ENCODE measurements around the gene CXCL11. TPM values are rescaled to one million over a fixed set of nuclear protein-coding genes. Genes with fewer than 3 reads are reported as not detected.

CXCL11 gene
- total and polyA plus RNA-seq, 2 of the 13 experiments (the other 11 are each of a cell fraction or from before 2014, with no cell fraction given), result 0.08 TPM; not detected in 1

DNA sequence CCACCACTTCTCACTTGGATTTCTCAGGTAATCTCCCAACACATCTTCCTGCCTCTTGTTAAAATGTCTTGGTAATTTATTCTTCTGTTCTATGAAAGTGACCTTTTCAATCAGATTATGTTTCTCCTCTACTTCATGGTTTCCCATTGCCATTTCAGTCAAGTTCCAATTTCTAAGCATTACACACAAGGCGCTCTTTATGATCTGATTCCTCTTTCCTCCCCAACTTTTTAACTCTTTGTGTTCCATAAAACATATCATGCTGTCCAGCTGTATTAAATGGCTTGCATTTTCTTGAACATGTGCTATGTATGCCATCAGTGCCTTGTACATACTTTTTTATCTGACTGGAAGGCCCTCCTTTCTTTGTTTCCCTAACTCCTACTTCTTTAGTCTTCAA, 25.6 kb upstream of the CXCL11 start:
- TF ChIP-seq HNRNPUL1 (IDR thresholded peaks at IDR 0.05; ENCODE audit: low read depth, low read length), result no peak
- TF ChIP-seq, protein P1, sequence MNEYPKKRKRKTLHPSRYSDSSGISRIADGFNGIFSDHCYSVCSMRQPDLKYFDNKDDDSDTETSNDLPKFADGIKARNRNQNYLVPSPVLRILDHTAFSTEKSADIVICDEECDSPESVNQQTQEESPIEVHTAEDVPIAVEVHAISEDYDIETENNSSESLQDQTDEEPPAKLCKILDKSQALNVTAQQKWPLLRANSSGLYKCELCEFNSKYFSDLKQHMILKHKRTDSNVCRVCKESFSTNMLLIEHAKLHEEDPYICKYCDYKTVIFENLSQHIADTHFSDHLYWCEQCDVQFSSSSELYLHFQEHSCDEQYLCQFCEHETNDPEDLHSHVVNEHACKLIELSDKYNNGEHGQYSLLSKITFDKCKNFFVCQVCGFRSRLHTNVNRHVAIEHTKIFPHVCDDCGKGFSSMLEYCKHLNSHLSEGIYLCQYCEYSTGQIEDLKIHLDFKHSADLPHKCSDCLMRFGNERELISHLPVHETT (CRISPR knock-in tag; conservative IDR thresholded peaks at IDR 0.05), result no peak
- 3% methylated on average over 1 of the region's 1 CpG for WGBS (ENCODE audit: low lambda C conversion rate)
- no peak for DNase-seq (ENCODE audit: low spot score)
- H3K27ac ChIP-seq (ENCODE audit: extremely low read length, insufficient read depth, low read length), result no peak overlapping the region
- H3K79me2 ChIP-seq (ENCODE audit: insufficient read depth, low read length), result no peaks in the 10 kb centered on the region
- FAIRE-seq, result no peak
- H3K4me2 ChIP-seq (ENCODE audit: low read depth, low read length), result no peak overlapping the region
- H3K27me3 ChIP-seq (ENCODE audit: control insufficient read depth in 1 of 2, insufficient read depth in 2 of 2, low read length in 2 of 2), result no peaks in the 10 kb centered on the region
- H3K9me3 ChIP-seq (ENCODE audit: low read length), result no peaks in the 10 kb centered on the region
- H2AFZ ChIP-seq (ENCODE audit: low read length), result no peak overlapping the region
- intact Hi-C loops (cut with micrococcal nuclease; ENCODE audit: unreplicated experiment) (no loop called here), in situ Hi-C loops (cut with HindIII; ENCODE audit: extremely low pct_ligation_motif_present, low pct_unique_long_range_greater_than_20kb) (loop anchor here (10.0 kb wide), 1 partner anchor 167 kb away; no protein-coding TSS in a partner anchor)
- no peak overlapping the region for H3K4me3 ChIP-seq (replicated peaks in 1 of 3; ENCODE audit: insufficient read depth in 1 of 3, low read depth in 2 of 3, low read length in 3 of 3)
- CTCF ChIA-PET (ENCODE audit: low intra/inter-chr PET ratio, low total read pairs), result no interaction called here
- no peak for ATAC-seq
- peaks cover 19% of the 10 kb centered on the region for H3K4me1 ChIP-seq (ENCODE audit: insufficient read depth, low read length)
- POLR2A ChIA-PET, result no interaction called here
- H3K36me3 ChIP-seq (replicated peaks in 1 of 2; ENCODE audit: control insufficient read depth in 1 of 2, insufficient read depth in 2 of 2, low read length in 2 of 2), result no peaks in the 10 kb centered on the region
- BruUV-seq (replicated peaks), result no TSS peak
- H3K9ac ChIP-seq (ENCODE audit: insufficient read depth, low read depth, low read length), result no peak overlapping the region
- no peaks in the 10 kb centered on the region for H4K20me1 ChIP-seq (ENCODE audit: insufficient read depth, low read length)

DNA sequence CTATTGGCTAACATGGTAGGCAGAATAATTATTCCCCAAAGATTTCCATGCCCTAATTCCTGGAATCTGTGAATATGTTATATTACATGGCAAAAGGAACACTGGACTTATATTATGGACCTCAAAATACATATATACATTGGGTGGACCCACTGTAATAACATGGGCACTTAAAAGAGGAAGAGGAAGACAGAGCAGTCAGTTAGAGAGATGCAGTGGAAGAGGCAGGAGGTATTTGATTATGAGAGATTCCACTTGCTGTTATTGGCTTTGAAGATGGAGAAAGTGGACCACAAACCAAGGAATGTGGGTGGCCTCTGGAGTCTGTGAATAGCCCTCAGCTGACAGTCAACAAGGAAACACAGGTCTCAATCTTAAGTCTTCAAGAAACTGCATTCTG, 24.6 kb upstream of the CXCL11 start:
- TF ChIP-seq ZNF230 (CRISPR knock-in tag; IDR thresholded peaks at IDR 0.05) (no peak), MAZ (IDR thresholded peaks at IDR 0.05; ENCODE audit: borderline replicate concordance, low read depth, low read length) (no peak), MAZ (CRISPR knock-in tag; IDR thresholded peaks at IDR 0.05; ENCODE audit: low read depth) (no peak)
- Histone ChIP-seq H3K4me3 (replicated peaks in 1 of 3; ENCODE audit: insufficient read depth in 1 of 3, low read depth in 2 of 3, low read length in 3 of 3) (no peak overlapping the region), H3K9ac (ENCODE audit: insufficient read depth, low read depth, low read length) (no peak overlapping the region), H3K79me2 (ENCODE audit: insufficient read depth, low read length) (no peaks in the 10 kb centered on the region), H3K27me3 (ENCODE audit: control insufficient read depth in 1 of 2, insufficient read depth in 2 of 2, low read length in 2 of 2) (no peaks in the 10 kb centered on the region), H3K4me1 (ENCODE audit: insufficient read depth, low read length) (peaks cover 19% of the 10 kb centered on the region), H2AFZ (ENCODE audit: low read length) (no peak overlapping the region), H3K9me3 (ENCODE audit: low read length) (no peaks in the 10 kb centered on the region), H3K4me2 (ENCODE audit: low read depth, low read length) (no peak overlapping the region), H3K36me3 (replicated peaks in 1 of 2; ENCODE audit: control insufficient read depth in 1 of 2, insufficient read depth in 2 of 2, low read length in 2 of 2) (no peaks in the 10 kb centered on the region), H4K20me1 (ENCODE audit: insufficient read depth, low read length) (no peaks in the 10 kb centered on the region), H3K27ac (ENCODE audit: extremely low read length, insufficient read depth, low read length) (no peak overlapping the region)
- FAIRE-seq (no peak), ATAC-seq (no peak), DNase-seq (ENCODE audit: low spot score) (no peak)
- in situ Hi-C loops (cut with HindIII; ENCODE audit: extremely low pct_ligation_motif_present, low pct_unique_long_range_greater_than_20kb), result loop anchor here (10.0 kb wide), 1 partner anchor 166 kb away; no protein-coding TSS in a partner anchor
- ChIA-PET POLR2A (no interaction called here), CTCF (ENCODE audit: low intra/inter-chr PET ratio, low total read pairs) (no interaction called here)
- intact Hi-C loops (cut with micrococcal nuclease; ENCODE audit: unreplicated experiment), result no loop called here
- no TSS peak for BruUV-seq (replicated peaks)
